SK-N-SH (cell line): Measurements from ENCODE around the gene LTK. TPM values are rescaled to one million over a fixed set of nuclear protein-coding genes. Genes with fewer than 3 reads are reported as not detected.

Experiments used
- CTCF ChIA-PET: fragments of 300-600, 350-600 bp; formaldehyde crosslinking; extraction: SDS; loops from one replicate; lab custom pipeline; 2021; lab: Yijun Ruan, JAX
- POLR2A ChIA-PET: fragments of 350-600 bp; sonication (Branson Sonifier 250); formaldehyde crosslinking; extraction: SDS; loops from one replicate; lab custom pipeline; 2020; ENCODE audit warnings: antibody characterized with exemption, inconsistent platforms; lab: Yijun Ruan, JAX
- DNase-seq: peaks from one replicate; pipeline ENCODE4 v3.0.0; 2012
- H2AFZ ChIP-seq: fragments of 200-600 bp; sonication (generic); 2 replicates; pipeline ENCODE4 v1.8.1; 2016; ENCODE audit warnings: antibody characterized with exemption, mild to moderate bottlenecking, low read depth
- H3F3A ChIP-seq: fragments of 200-600 bp; sonication (generic); replicated peaks from 2 replicates; pipeline ENCODE3; 2016; ENCODE audit warnings: antibody characterized with exemption, mild to moderate bottlenecking; ENCODE audit not compliant: insufficient read depth
- H3K27ac ChIP-seq, 2 experiments: fragments of 200-500 bp in 1 of 2; fragments of 200-600 bp in 1 of 2; sonication (Bioruptor generic) in 1 of 2; sonication (generic), shearing (Covaris generic) in 1 of 2; 2 replicates each; pipeline versions ENCODE4 v1.5.1 to v1.6.1; 2014 to 2016; ENCODE audit warnings: low read depth in 2 of 2, inconsistent platforms in 1 of 2, low read length in 1 of 2, mild to moderate bottlenecking in 1 of 2, mixed read lengths in 1 of 2
- H3K27me3 ChIP-seq: fragments of 200-600 bp; sonication (generic), shearing (Covaris generic); 2 replicates; pipeline ENCODE4 v1.6.1; 2016; ENCODE audit warnings: mixed run types; ENCODE audit not compliant: insufficient read depth
- H3K36me3 ChIP-seq, 2 experiments: fragments of 200-500 bp in 1 of 2; fragments of 200-600 bp in 1 of 2; sonication (Bioruptor generic) in 1 of 2; sonication (generic) in 1 of 2; replicated peaks in 1 of 2; 2 replicates each; pipeline versions ENCODE3 to v1.5.1; 2014 to 2016; ENCODE audit warnings: low read length in 1 of 2, mild to moderate bottlenecking in 1 of 2; ENCODE audit not compliant: insufficient read depth in 2 of 2, control insufficient read depth in 1 of 2
- H3K4me1 ChIP-seq, 2 experiments: fragments of 200-500 bp in 1 of 2; fragments of 200-600 bp in 1 of 2; sonication (Bioruptor generic) in 1 of 2; sonication (generic), shearing (Covaris generic) in 1 of 2; 2 replicates each; pipeline versions ENCODE4 v1.5.1 to v1.6.1; 2014 to 2016; ENCODE audit warnings: low read depth in 1 of 2, low read length in 1 of 2, mixed run types in 1 of 2; ENCODE audit not compliant: insufficient read depth in 2 of 2, control insufficient read depth in 1 of 2
- H3K4me2 ChIP-seq: fragments of 200-600 bp; sonication (generic), shearing (Covaris generic); 2 replicates; pipeline ENCODE4 v1.6.1; 2017; ENCODE audit warnings: mixed run types
- H3K4me3 ChIP-seq, 2 experiments: fragments of 200-500 bp in 1 of 2; fragments of 200-600 bp in 1 of 2; sonication (Bioruptor generic) in 1 of 2; sonication (generic), shearing (Covaris generic) in 1 of 2; 2 replicates each; pipeline versions ENCODE4 v1.5.1 to v1.8.1; 2014 to 2016; ENCODE audit warnings: low read depth in 2 of 2, inconsistent platforms in 1 of 2, low read length in 1 of 2, mild to moderate bottlenecking in 1 of 2, mixed read lengths in 1 of 2, moderate library complexity in 1 of 2
- H3K79me2 ChIP-seq: fragments of 200-600 bp; sonication (generic); 2 replicates; pipeline ENCODE4 v1.8.1; 2017; ENCODE audit warnings: mild to moderate bottlenecking; ENCODE audit not compliant: insufficient read depth
- H3K9ac ChIP-seq: fragments of 200-600 bp; sonication (generic); 2 replicates; pipeline ENCODE4 v1.6.1; 2017; ENCODE audit warnings: mixed run types
- H3K9me2 ChIP-seq: fragments of 200-600 bp; sonication (generic); 2 replicates; pipeline ENCODE4 v1.6.1; 2017; ENCODE audit warnings: mixed run types
- H3K9me3 ChIP-seq: fragments of 200-600 bp; sonication (generic); 2 replicates; pipeline ENCODE4 v1.6.1; 2017; ENCODE audit warnings: mixed run types, mild to moderate bottlenecking, moderate library complexity
- H4K20me1 ChIP-seq: fragments of 200-600 bp; sonication (generic); 2 replicates; pipeline ENCODE4 v1.6.1; 2017; ENCODE audit warnings: mild to moderate bottlenecking, mixed run types; ENCODE audit not compliant: insufficient read depth
- CHD2 ChIP-seq: fragments of 150-350 bp; IDR thresholded peaks from 2 replicates; pipeline ENCODE4 v1.6.1; 2018; ENCODE audit warnings: low read length; ENCODE audit not compliant: partially characterized antibody
- CTCF ChIP-seq: fragments of 200-600 bp; sonication (generic); IDR thresholded peaks from 2 replicates; pipeline ENCODE4 v1.6.1; 2017; ENCODE audit warnings: antibody characterized with exemption, mild to moderate bottlenecking, moderate library complexity
- EP300 ChIP-seq, 2 experiments: IDR thresholded peaks; 2 replicates each; pipeline versions ENCODE4 v1.4.0 to v1.6.1; 2012; ENCODE audit warnings: borderline replicate concordance in 1 of 2, low read depth in 1 of 2, low read length in 1 of 2
- EZH2phosphoT487 ChIP-seq: fragments of 200-600 bp; sonication (generic); IDR thresholded peaks from 2 replicates; pipeline ENCODE4 v1.6.1; 2017; ENCODE audit warnings: low read depth, mixed run types, mild to moderate bottlenecking, antibody characterized with exemption, moderate library complexity, borderline replicate concordance
- FOSL2 ChIP-seq: IDR thresholded peaks from 2 replicates; pipeline ENCODE4 v1.4.0; 2012; ENCODE audit warnings: low read depth, mild to moderate bottlenecking, moderate library complexity, borderline replicate concordance
- FOXJ3 ChIP-seq: sonication (generic); formaldehyde crosslinking; IDR thresholded peaks from 2 replicates; pipeline ENCODE4 v1.5.1; 2020; ENCODE audit warnings: mild to moderate bottlenecking, missing genetic modification reagents
- JUND ChIP-seq: IDR thresholded peaks from 2 replicates; pipeline ENCODE4 v1.4.0; 2012
- MXI1 ChIP-seq: IDR thresholded peaks from 2 replicates; pipeline ENCODE4 v1.6.1; 2012; ENCODE audit warnings: mild to moderate bottlenecking, low read depth, low read length, improper control_type of control experiment
- NFIC ChIP-seq: IDR thresholded peaks from 2 replicates; pipeline ENCODE4 v1.4.0; 2012; ENCODE audit warnings: borderline replicate concordance
- PBX3 ChIP-seq: IDR thresholded peaks from 2 replicates; pipeline ENCODE4; 2012
- RCOR1 ChIP-seq: fragments of 150-350 bp; IDR thresholded peaks from 2 replicates; pipeline ENCODE4 v1.6.1; 2017; ENCODE audit warnings: antibody characterized with exemption, low read length
- RFX5 ChIP-seq: IDR thresholded peaks from 2 replicates; pipeline ENCODE4 v1.6.1; 2012; ENCODE audit warnings: mild to moderate bottlenecking, improper control_type of control experiment, low read length
- SIN3A ChIP-seq: IDR thresholded peaks from 2 replicates; pipeline ENCODE4 v1.6.1; 2012; ENCODE audit warnings: low read depth, mild to moderate bottlenecking, low read length, moderate library complexity, borderline replicate concordance
- TEAD4 ChIP-seq: IDR thresholded peaks from 2 replicates; pipeline ENCODE4 v1.4.0; 2012; ENCODE audit warnings: mild to moderate bottlenecking, borderline replicate concordance; ENCODE audit not compliant: insufficient read depth
- USF1 ChIP-seq: IDR thresholded peaks from 2 replicates; pipeline ENCODE4 v1.4.0; 2012; ENCODE audit warnings: low read depth, borderline replicate concordance
- USF2 ChIP-seq: fragments of 150-350 bp; IDR thresholded peaks from 2 replicates; pipeline ENCODE4 v1.6.1; 2017; ENCODE audit warnings: antibody characterized with exemption, low read length, low read depth, borderline replicate concordance
- YY1 ChIP-seq: IDR thresholded peaks from 2 replicates; pipeline ENCODE4 v1.4.0; 2012; ENCODE audit warnings: low read depth, mild to moderate bottlenecking
- WGBS: methylation state at CpG from one replicate; pipeline ENCODE4 v1.1.6; 2017; ENCODE audit warnings: low lambda C conversion rate; 5-methylcytosine and 5-hydroxymethylcytosine counted together
- polyA plus RNA-seq, 3 experiments: library from polyadenylated mRNA; depleted of rRNA; stranded (reverse); fragments of >200 nt; gene quantifications; 2 replicates each; pipeline ENCODE4 v1.2.3, GENCODE V29; 2012

LTK gene
- polyA plus RNA-seq, 1 of the 3 experiments (the other 2 are of a cell fraction): 0.07 TPM

GRCh38 chr15:41561104-41561776, 47.6 kb upstream of the LTK start (continued):
- no peak for TF ChIP-seq RFX5
- no peak for TF ChIP-seq EP300 (IDR thresholded peaks at IDR 0.05; ENCODE audit: borderline replicate concordance in 1 of 2, low read depth in 1 of 2, low read length in 1 of 2)
- no peak for TF ChIP-seq FOXJ3 (CRISPR knock-in tag)
- TF ChIP-seq EZH2phosphoT487: no peak
- TF ChIP-seq MXI1: no peak
- no peak for TF ChIP-seq TEAD4

GRCh38 chr15:41560572-41560874, 46.9 kb upstream of the LTK start:
- Histone ChIP-seq H4K20me1 (no peaks in the 10 kb centered on the region), H3K27me3 (no peaks in the 10 kb centered on the region), H3K4me1 (peaks cover 4 to 35% of the 10 kb centered on the region in 2 experiments; a peak in 3 of 4 replicates), H3F3A (peaks cover 23% of the 10 kb centered on the region), H3K79me2 (no peaks in the 10 kb centered on the region), H3K9me2 (no peaks in the 10 kb centered on the region), H3K4me2 (no peak overlapping the region; the same call in 1 of the 2 replicates), H3K9ac (no peak overlapping the region), H3K36me3 (no peaks in the 10 kb centered on the region), H3K4me3 (no peak overlapping the region), H3K27ac (no peak overlapping the region), H2AFZ (no peak overlapping the region), H3K9me3 (no peaks in the 10 kb centered on the region)
- CTCF ChIA-PET: interaction anchor here (1.8 to 3.3 kb wide), 3 partner anchors 8 to 94 kb away, joined by 7 to 10 read pairs (median 7); no protein-coding TSS in a partner anchor
- POLR2A ChIA-PET: interaction anchor here (0.9 kb wide), 1 partner anchor 16 kb away, joined by 3 read pairs; the partner anchor contains the start of gene RPAP1
- no peak for DNase-seq
- TF ChIP-seq YY1 (no peak), USF1 (no peak), NFIC (no peak), PBX3 (no peak), RCOR1 (no peak), FOSL2 (no peak), JUND (no peak), CHD2 (no peak), USF2 (no peak), SIN3A (no peak), CTCF (no peak)
- WGBS: 100% methylated on average over 1 of the region's 2 CpGs
